Body of pancreas (tissue), 4 donors: Measurements from ENCODE around the gene AADACL3. TPM values are rescaled to one million over a fixed set of nuclear protein-coding genes. Genes with fewer than 3 reads are reported as not detected.

Source experiments
- ATAC-seq: fragments of 150-250 bp; one replicate; pipeline ENCODE4 v1.9.1; 2016
- DNase-seq, 4 donors: peaks; one replicate each; pipeline ENCODE4 v3.0.0-alpha.2; 2019
- H3K27ac ChIP-seq, 4 donors: fragments of 200-600 bp; sonication (generic); 1 replicate in 3 of 4; 2 replicates in 1 of 4; pipeline versions ENCODE4 v1.5.1 to v1.6.1; 2016 to 2019; ENCODE audit warnings: mild to moderate bottlenecking in 1 of 4, mixed read lengths in 1 of 4, moderate library complexity in 1 of 4
- H3K27me3 ChIP-seq, 2 donors: fragments of 200-600 bp; sonication (generic); one replicate each; pipeline ENCODE4 v1.6.0; 2016; ENCODE audit warnings: mild to moderate bottlenecking in 1 of 2
- H3K36me3 ChIP-seq, 2 donors: fragments of 200-600 bp; sonication (generic); replicated peaks in 1 of 2; 2 replicates each; pipeline ENCODE4 v1.5.1; 2016; ENCODE audit warnings: low read depth in 2 of 2; ENCODE audit not compliant: insufficient read depth in 1 of 2
- H3K4me1 ChIP-seq: fragments of 200-600 bp; sonication (generic); one replicate; pipeline ENCODE4 v1.6.0; 2016
- H3K4me3 ChIP-seq, 2 donors: fragments of 200-600 bp; sonication (generic); 1 replicate in 1 of 2; 2 replicates in 1 of 2; pipeline ENCODE4 v1.5.1; 2016 to 2019
- H3K9me3 ChIP-seq, 3 donors: fragments of 200-600 bp; sonication (generic); 1 replicate in 2 of 3; 2 replicates in 1 of 3; pipeline ENCODE4 v1.5.1; 2016
- POLR2A ChIP-seq, 3 donors: fragments of 450-650 bp; IDR thresholded peaks; one replicate each; pipeline ENCODE4 v1.6.1; 2016; ENCODE audit warnings: antibody characterized with exemption in 3 of 3, mild to moderate bottlenecking in 2 of 3
- WGBS, 2 donors: methylation state at CpG; one replicate each; pipeline ENCODE4 v1.1.5; 2017; 5-methylcytosine and 5-hydroxymethylcytosine counted together
- intact Hi-C: fragments of 100-400 bp; cut with DNase I; formaldehyde crosslinking; loops from one replicate; pipeline ENCODE4 v1.15.1; 2023
- total RNA-seq, 2 donors: library from RNA; depleted of rRNA; stranded (reverse); fragments of >200 nt; gene quantifications; one replicate each; pipeline ENCODE4 v1.1.0, GENCODE V29; 2016
- TF ChIP-seq, protein P1 (sequence below), 7 experiments: fragments of 450-650 bp in 4 of 7; fragments of 200-600 bp in 3 of 7; sonication (generic) in 3 of 7; IDR thresholded peaks; one replicate each; pipeline ENCODE4 v1.5.1; 2016 to 2019; ENCODE audit warnings: antibody characterized with exemption in 7 of 7

The AADACL3 gene
- total RNA-seq, 2 donors from 2014 or later = not detected

DNA sequence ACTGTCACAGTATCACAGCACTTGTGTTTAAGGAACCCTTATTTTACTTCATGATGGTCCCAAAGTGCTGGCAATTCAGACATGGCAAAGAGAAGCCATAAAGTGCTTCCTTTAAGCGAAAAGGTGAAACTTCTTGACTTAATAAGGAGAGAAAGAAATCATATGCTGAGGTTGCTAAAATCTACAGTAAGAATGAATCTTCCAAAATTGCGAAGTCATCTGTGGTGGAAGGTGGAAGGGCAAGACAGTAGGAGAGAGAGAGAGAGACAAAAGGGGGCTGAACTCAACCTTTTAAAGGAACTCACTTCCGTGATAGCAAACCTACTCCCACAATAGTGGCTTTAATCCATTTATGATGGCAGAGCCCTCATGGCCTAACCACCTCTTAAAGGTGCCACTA, 19.3 kb upstream of the AADACL3 start:
- DNase-seq = no peak
- 75 to 81% methylated on average over 3 of the region's 3 CpGs for WGBS, 2 donors
- Histone ChIP-seq H3K4me3 (no peak overlapping the region), H3K9me3 (peaks cover 0 to 3% (median 0%) of the 10 kb centered on the region in 3 donors), H3K4me1 (no peaks in the 10 kb centered on the region), H3K27me3 (no peaks in the 10 kb centered on the region), H3K36me3 (no peaks in the 10 kb centered on the region), H3K27ac (no peak overlapping the region)
- intact Hi-C loops = no loop called here
- no peak for ATAC-seq
- TF ChIP-seq, protein P1, sequence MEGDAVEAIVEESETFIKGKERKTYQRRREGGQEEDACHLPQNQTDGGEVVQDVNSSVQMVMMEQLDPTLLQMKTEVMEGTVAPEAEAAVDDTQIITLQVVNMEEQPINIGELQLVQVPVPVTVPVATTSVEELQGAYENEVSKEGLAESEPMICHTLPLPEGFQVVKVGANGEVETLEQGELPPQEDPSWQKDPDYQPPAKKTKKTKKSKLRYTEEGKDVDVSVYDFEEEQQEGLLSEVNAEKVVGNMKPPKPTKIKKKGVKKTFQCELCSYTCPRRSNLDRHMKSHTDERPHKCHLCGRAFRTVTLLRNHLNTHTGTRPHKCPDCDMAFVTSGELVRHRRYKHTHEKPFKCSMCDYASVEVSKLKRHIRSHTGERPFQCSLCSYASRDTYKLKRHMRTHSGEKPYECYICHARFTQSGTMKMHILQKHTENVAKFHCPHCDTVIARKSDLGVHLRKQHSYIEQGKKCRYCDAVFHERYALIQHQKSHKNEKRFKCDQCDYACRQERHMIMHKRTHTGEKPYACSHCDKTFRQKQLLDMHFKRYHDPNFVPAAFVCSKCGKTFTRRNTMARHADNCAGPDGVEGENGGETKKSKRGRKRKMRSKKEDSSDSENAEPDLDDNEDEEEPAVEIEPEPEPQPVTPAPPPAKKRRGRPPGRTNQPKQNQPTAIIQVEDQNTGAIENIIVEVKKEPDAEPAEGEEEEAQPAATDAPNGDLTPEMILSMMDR (IDR thresholded peaks at IDR 0.05) = no peak
- TF ChIP-seq POLR2A (IDR thresholded peaks at IDR 0.05) = no peak

DNA sequence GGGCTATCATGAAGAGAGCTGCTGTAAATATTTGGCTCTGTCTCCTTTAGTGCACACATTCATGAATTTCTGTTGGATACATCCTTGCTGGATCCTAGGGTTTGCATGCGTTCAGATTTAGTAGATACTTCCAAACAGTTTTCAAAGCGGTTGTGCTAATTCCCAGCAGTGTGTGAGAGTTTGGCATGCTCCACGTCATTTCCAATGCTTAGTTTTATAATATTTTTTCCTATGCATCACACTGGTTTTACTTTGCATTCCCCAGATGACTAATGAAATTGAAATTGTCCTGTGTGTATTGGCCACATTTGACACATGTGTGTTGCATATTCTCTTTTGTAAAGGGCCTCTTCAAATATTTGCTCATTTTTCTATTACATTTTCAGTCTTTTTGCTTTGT, 18.5 kb upstream of the AADACL3 start:
- TF ChIP-seq POLR2A (IDR thresholded peaks at IDR 0.05) = no peak
- TF ChIP-seq, protein P1 (IDR thresholded peaks at IDR 0.05) = no peak
- intact Hi-C loops = no loop called here

DNA sequence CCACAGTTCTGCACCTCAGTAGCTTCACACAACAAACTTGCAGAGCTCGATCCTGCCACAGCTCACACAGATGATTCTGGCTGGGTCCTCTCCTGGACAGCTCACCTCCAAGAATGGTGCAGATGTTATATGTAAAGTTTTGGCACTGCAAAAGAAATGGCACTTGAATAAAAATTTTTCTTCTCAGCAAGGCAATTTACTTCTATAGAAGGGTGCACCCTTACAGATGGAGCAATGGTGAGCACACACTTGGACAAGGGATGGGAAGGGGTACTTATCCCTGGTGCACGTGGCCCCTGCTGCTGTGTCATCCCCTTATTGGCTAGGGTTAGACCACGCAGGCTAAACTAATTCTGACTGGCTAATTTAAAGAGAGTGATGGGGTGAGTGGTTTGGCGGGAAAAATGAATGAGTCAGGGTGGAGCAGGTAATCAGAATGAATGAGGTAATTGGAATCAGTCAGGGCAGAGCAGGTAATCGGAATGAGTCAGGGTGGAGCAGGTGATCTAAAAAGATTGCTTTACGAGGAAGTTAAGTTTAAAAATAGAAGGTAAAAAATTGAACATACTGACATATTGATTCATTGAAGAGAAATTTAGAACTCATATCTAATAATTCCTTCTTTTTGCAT, 12.0 kb upstream of the AADACL3 start:
- intact Hi-C loops = no loop called here
- TF ChIP-seq, protein P1 (IDR thresholded peaks at IDR 0.05) = no peak
- no peak for TF ChIP-seq POLR2A (IDR thresholded peaks at IDR 0.05)
- DNase-seq (no peak), ATAC-seq (no peak)
- Histone ChIP-seq H3K36me3 (no peaks in the 10 kb centered on the region), H3K4me3 (no peak overlapping the region), H3K4me1 (no peaks in the 10 kb centered on the region), H3K9me3 (peaks cover 0 to 5% (median 0%) of the 10 kb centered on the region in 3 donors), H3K27ac (no peak overlapping the region), H3K27me3 (no peaks in the 10 kb centered on the region)
- WGBS, 2 donors = 52 to 54% methylated on average over 6 of the region's 6 CpGs

More for the DNA sequence above, 18.5 kb upstream of the AADACL3 start:
- Histone ChIP-seq H3K36me3 (no peaks in the 10 kb centered on the region), H3K27me3 (no peaks in the 10 kb centered on the region), H3K27ac (no peak overlapping the region), H3K9me3 (peaks cover 0 to 5% (median 0%) of the 10 kb centered on the region in 3 donors), H3K4me3 (no peak overlapping the region), H3K4me1 (no peaks in the 10 kb centered on the region)
- no peak for ATAC-seq
- WGBS, 2 donors = 75 to 83% methylated on average over 3 of the region's 3 CpGs
- no peak for DNase-seq

DNA sequence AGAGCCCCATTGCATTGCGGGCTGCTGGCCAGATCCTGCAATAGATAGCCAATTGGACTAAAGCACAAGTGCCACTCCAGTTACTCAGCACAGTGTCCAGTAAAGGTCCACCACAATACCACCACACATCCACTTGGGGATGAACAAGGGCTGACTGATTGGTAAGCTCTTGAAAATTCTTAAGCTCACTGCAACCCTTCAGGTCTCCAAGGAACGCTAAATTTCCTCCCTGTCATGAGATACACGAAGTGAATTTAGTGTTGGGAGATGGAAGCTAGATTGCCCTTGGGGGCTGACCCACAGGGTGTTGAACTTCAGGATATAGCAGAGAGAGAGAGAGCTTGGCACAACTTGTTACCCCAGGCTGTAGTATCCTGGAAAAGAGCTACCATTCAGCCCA, 9.8 kb upstream of the AADACL3 start:
- H3K36me3 ChIP-seq = no peaks in the 10 kb centered on the region
- H3K4me1 ChIP-seq = no peaks in the 10 kb centered on the region
- no peaks in the 10 kb centered on the region for H3K27me3 ChIP-seq
- 46 to 50% methylated on average over 3 of the region's 3 CpGs for WGBS, 2 donors
- DNase-seq (no peak), ATAC-seq (no peak)
- TF ChIP-seq, protein P1 (IDR thresholded peaks at IDR 0.05) = no peak
- no peak for TF ChIP-seq POLR2A (IDR thresholded peaks at IDR 0.05)
- peaks cover 0 to 5% (median 0%) of the 10 kb centered on the region in 3 donors for H3K9me3 ChIP-seq
- intact Hi-C loops = no loop called here
- no peak overlapping the region for H3K27ac ChIP-seq
- H3K4me3 ChIP-seq = no peak overlapping the region
